Ectodermal cell (in vitro differentiated cells): ENCODE measurements around the gene FLG. TPM values are rescaled to one million over a fixed set of nuclear protein-coding genes. Genes with fewer than 3 reads are reported as not detected.

Experiments
- H3K27ac ChIP-seq: 2 replicates; pipeline ENCODE4 v1.7.0; 2013; ENCODE audit warnings: mild to moderate bottlenecking, low read depth, low read length; ENCODE audit not compliant: insufficient read depth, poor library complexity, severe bottlenecking
- H3K27me3 ChIP-seq: 2 replicates; pipeline ENCODE4 v1.7.0; 2013; ENCODE audit warnings: mild to moderate bottlenecking, low read length; ENCODE audit not compliant: insufficient read depth, control insufficient read depth, poor library complexity, severe bottlenecking
- H3K36me3 ChIP-seq: one replicate; pipeline ENCODE4 v1.7.0; 2013; ENCODE audit warnings: low read length; ENCODE audit not compliant: control insufficient read depth, insufficient read depth
- H3K4me1 ChIP-seq: one replicate; pipeline ENCODE4 v1.7.0; 2013; ENCODE audit warnings: low read length; ENCODE audit not compliant: control insufficient read depth, insufficient read depth
- H3K4me3 ChIP-seq: 2 replicates; pipeline ENCODE4 v1.7.0; 2013; ENCODE audit warnings: low read depth, low read length, control low read depth; ENCODE audit not compliant: insufficient read depth
- H3K9me3 ChIP-seq: 2 replicates; pipeline ENCODE4 v1.7.0; 2013; ENCODE audit warnings: mild to moderate bottlenecking, low read length, moderate library complexity; ENCODE audit not compliant: control insufficient read depth
- WGBS, 2 experiments: methylation state at CpG; one replicate each; pipeline ENCODE4 v1.1.7; 2013; ENCODE audit warnings: missing lambda C conversion rate in 2 of 2; 5-methylcytosine and 5-hydroxymethylcytosine counted together
- polyA plus RNA-seq, 4 experiments: library from polyadenylated mRNA; stranded (reverse); fragments of 50-300 nt; gene quantifications; one replicate each; pipeline ENCODE4 v1.2.3, GENCODE V29; 2013

FLG gene
- not detected for polyA plus RNA-seq (2013, experiment 1 of 4)
- polyA plus RNA-seq (2013, experiment 2 of 4) = not detected
- polyA plus RNA-seq (2013, experiment 3 of 4) = not detected
- polyA plus RNA-seq (2013, experiment 4 of 4) = not detected

DNA sequence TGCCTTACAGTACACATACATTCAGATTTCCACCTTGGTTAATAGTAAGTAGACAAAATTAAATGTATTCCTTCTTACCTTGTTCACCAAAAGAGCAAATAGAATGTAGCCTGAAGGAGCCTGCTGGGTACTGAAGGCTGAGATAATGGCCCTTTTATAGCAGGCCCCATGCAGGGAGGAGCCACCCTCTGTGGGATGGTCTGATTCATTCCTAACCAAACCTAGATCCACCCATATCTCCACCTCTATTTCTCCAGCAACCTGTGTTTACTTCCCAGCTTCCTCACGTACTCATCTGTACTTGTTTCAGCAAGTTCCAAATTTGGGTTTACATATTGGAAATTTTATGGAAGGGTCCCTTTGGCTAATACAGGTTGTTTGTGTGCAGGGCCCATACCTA is at the start of gene FLG:
Gene FLG, minus strand, starts transcription at position 129 of the 400 bp plus-strand sequence. CDS start 9,783 bp downstream, outside the sequence.
- no peaks in the 10 kb centered on the region for H3K27me3 ChIP-seq
- H3K27ac ChIP-seq = no peak within 1 kb of the TSS
- no peaks in the 10 kb centered on the region for H3K36me3 ChIP-seq
- 50 to 70% methylated on average over 1 of the region's 1 CpG for WGBS, 2 experiments
- no peaks in the 10 kb centered on the region for H3K9me3 ChIP-seq
- H3K4me3 ChIP-seq = no peak within 1 kb of the TSS
- H3K4me1 ChIP-seq = no peaks in the 10 kb centered on the region

DNA sequence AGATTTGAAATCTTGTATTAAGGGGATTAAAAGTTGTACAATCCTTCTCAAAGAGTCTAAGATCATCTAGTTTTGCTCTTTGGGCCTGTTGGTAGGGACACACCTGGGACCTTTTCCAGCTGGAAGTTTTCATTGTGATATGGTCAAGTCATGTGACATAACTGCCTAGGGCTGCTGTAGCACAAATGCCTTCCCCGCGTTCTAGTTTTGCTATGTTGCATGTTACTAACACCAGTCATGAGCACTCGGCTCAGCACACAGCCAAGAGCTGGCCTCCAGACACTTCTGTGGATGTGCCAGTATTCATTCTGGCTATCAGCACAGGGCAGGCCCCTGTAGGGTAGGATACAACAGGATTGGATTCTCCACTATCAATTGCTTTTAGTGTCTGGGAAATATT is 49.4 kb upstream of the FLG start:
- WGBS, 2 experiments = 87% methylated on average over 3 of the region's 3 CpGs
- Histone ChIP-seq H3K4me1 (no peaks in the 10 kb centered on the region), H3K4me3 (no peak overlapping the region), H3K9me3 (peaks cover 5% of the 10 kb centered on the region), H3K27ac (no peak overlapping the region), H3K27me3 (no peaks in the 10 kb centered on the region), H3K36me3 (no peaks in the 10 kb centered on the region)

DNA sequence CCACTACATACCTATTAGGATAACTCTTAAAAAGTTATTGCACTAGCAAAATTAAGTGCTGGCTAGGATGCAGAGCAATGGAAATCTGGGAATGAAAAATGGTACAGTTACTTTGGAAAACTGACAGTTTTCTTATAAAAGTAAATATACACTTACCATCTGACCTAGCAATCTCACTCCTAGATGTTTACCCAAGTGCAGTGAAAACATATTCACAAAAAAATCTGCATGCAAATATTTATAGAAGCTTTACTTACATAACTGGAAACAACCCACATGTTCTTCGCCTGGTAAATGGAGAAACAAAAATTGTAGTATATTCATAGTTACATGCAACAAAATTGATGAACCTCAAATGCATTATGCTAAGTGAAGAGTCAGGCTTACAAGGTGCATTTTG is 47.6 kb upstream of the FLG start:
- Histone ChIP-seq H3K9me3 (peaks cover 7% of the 10 kb centered on the region), H3K4me3 (no peak overlapping the region), H3K27me3 (no peaks in the 10 kb centered on the region), H3K36me3 (no peaks in the 10 kb centered on the region), H3K4me1 (no peaks in the 10 kb centered on the region), H3K27ac (no peak overlapping the region)
- 86% methylated on average over 1 of the region's 1 CpG; no CpG with 5 or more reads in 1 of the 2 experiments for WGBS, 2 experiments

DNA sequence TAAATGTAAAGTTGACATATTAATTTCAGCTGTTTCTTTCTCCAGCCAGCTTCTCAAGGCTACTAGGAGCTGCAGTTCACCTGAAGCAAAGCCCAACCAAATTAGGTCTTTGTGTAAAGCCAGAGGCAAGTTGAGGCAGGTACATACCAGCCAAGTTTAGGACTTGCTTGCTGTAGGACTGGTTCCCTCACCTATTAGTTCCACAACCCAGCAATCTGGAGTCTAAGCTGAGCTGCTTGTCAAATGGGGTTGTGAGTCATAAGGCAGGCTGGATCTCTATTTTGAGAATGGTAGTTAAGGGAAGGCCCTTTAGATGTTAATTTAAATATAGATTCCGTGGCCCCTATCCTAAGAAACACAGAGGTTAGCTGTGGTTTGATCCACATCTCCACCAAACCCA is 42.4 kb upstream of the FLG start:
- Histone ChIP-seq H3K9me3 (peaks cover 17% of the 10 kb centered on the region), H3K4me1 (no peaks in the 10 kb centered on the region)
- 40% methylated on average over 1 of the region's 1 CpG; no CpG with 5 or more reads in 1 of the 2 experiments for WGBS, 2 experiments

DNA sequence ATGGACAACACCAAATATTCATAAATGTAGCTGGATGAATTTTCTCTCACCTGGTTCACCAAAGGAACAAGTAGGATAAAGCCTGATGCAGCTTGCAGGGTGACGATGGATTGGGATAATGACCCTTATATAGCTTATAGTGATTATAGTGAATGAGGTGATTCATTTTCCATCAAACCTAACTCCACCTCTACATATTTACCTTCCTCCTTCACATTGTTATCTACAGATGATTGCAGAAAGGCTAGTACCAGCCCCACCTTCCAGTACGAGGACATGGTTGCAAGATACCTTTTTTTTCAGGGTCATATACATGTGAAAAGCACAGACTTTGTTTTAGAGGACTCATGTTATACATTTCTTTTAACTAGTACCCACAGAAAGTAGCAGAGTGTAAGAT is 34.9 kb upstream of the FLG start, which contains the start of gene FLG2:
Gene FLG2, minus strand, starts transcription at position 101 of the 400 bp plus-strand sequence. CDS start 1,122 bp downstream, outside the sequence.
- no peak within 1 kb of the TSS for H3K4me3 ChIP-seq
- no peak within 1 kb of the TSS for H3K27ac ChIP-seq
- H3K36me3 ChIP-seq = no peaks in the 10 kb centered on the region
- peaks cover 19% of the 10 kb centered on the region for H3K9me3 ChIP-seq
- no peaks in the 10 kb centered on the region for H3K4me1 ChIP-seq
- WGBS, 2 experiments = 85 to 100% methylated on average over 1 of the region's 2 CpGs
- H3K27me3 ChIP-seq = no peaks in the 10 kb centered on the region

More for the DNA sequence above, 42.4 kb upstream of the FLG start:
- H3K27ac ChIP-seq = no peak overlapping the region
- H3K36me3 ChIP-seq = no peaks in the 10 kb centered on the region
- H3K4me3 ChIP-seq = no peak overlapping the region
- no peaks in the 10 kb centered on the region for H3K27me3 ChIP-seq

DNA sequence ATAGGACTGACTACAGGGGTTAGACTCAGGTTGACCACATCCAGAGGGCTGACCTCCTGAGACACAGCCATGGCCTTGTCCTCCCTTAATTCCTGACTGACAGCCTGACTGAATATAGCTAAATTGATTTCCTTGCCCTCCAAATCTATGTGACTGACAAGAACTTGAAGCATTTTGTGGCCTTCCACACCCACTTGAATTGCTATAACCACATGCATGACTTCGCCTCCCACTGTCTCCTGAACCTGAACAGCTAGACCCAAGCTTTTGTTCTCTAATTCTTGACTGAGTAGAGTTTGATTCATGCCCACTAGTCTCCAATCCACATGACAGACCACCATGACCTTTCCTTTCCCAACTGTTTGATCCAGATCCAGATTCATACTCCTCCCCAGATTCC is 31.7 kb upstream of the FLG start:
- no peaks in the 10 kb centered on the region for H3K4me1 ChIP-seq
- no peak overlapping the region for H3K4me3 ChIP-seq
- no peak overlapping the region for H3K27ac ChIP-seq
- H3K27me3 ChIP-seq = no peaks in the 10 kb centered on the region
- peaks cover 24% of the 10 kb centered on the region for H3K9me3 ChIP-seq
- 71 to 78% methylated on average over 1 of the region's 1 CpG for WGBS, 2 experiments
- no peaks in the 10 kb centered on the region for H3K36me3 ChIP-seq

DNA sequence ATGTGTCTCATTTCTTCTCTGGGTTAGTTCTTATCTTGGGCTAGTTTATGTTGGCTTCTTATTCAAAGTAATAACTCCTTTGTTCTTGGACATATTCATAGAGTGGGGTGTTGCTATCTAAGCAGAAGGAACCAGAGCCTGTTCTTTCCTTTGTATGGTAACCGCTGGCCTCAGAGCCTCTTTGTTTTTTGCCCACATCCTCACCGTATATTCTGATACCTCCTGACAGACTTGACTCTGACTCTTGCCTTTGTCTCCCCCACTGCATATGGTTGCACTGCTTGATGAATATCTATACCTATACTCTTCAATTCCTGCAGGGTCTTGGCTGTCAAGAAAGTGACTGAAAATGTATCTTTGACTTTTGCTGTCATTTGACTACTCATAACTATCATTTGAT is 24.6 kb upstream of the FLG start:
- Histone ChIP-seq H3K4me1 (no peaks in the 10 kb centered on the region), H3K9me3 (peaks cover 25% of the 10 kb centered on the region), H3K36me3 (no peaks in the 10 kb centered on the region), H3K27me3 (no peaks in the 10 kb centered on the region), H3K4me3 (no peak overlapping the region), H3K27ac (no peak overlapping the region)
- 81% methylated on average over 2 of the region's 2 CpGs for WGBS, 2 experiments

DNA sequence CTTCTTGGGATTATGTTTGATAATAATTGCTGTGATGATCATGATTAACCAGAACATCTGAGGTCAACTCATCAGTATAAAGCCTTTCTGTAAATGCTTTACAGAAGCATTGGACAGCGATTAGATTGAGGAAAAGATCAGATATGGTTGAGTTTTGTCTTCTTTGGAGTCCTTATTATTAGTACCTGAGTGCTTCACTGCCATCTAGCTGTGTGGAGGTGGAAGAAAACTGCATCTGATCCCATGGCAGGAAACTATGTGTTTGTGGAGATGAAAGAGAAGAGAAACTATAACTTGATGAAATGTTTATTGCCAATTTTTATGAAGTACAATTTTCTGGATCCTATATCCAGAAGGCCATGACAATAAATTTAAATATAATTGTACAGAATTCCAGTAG is 23.4 kb upstream of the FLG start:
- WGBS, 2 experiments = 18 to 21% methylated on average over 1 of the region's 1 CpG
- H3K4me1 ChIP-seq = no peaks in the 10 kb centered on the region
- no peak overlapping the region for H3K4me3 ChIP-seq
- H3K36me3 ChIP-seq = no peaks in the 10 kb centered on the region
- H3K27ac ChIP-seq = no peak overlapping the region
- no peaks in the 10 kb centered on the region for H3K27me3 ChIP-seq
- H3K9me3 ChIP-seq = peaks cover 19% of the 10 kb centered on the region

DNA sequence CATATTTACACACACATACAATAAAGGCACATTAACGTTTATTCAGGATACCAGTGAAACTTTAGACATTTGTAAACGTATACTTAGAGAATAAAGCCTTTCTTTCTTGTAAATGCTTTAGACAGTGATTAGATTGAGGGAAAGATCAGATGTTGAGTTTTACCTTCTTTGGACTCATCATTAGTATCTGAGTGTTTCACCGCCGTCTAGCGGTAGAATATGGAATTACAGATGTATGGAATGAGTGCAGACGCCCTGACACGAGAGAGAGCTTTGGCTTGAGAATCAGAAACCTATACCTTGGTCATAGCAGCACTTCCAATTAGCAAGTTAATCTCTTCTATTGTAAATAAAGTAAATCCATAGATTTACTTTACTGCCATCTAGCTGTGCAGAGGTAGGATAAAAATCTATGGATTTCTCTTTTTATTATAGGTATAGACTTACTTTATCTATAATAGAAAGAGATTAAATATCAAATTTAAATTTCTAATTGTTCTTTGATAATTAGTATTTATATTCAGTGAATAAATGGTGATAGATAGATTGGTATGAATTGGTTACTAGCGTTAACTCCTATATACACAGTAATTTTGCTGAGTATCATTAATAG is 22.2 kb upstream of the FLG start:
- H3K9me3 ChIP-seq = peaks cover 15% of the 10 kb centered on the region
- WGBS, 2 experiments = 9 to 25% methylated on average over 4 to 6 of the region's 8 CpGs
- no peaks in the 10 kb centered on the region for H3K4me1 ChIP-seq
- no peak overlapping the region for H3K27ac ChIP-seq
- no peaks in the 10 kb centered on the region for H3K36me3 ChIP-seq
- no peak overlapping the region for H3K4me3 ChIP-seq
- H3K27me3 ChIP-seq = no peaks in the 10 kb centered on the region

DNA sequence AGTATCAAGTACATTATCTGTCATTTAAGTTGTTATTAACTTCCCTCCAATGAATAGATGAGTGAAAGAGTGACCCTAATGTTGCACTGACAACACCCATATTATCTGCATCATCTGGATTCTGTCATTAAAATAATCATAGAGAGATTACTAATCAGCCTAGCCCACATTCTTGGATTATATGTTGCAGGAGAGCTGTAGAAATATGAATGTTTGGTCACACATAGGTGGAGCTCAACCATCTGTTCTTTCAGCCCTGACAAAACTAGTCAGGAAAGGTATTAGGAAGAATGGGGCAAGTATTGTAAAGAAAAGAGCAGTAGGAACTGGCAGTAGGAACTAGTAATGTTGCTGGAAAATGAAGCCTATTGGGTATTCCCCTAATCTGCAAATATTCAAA is 19.4 kb upstream of the FLG start:
- H3K4me3 ChIP-seq = no peak overlapping the region
- H3K27ac ChIP-seq = no peak overlapping the region
- H3K36me3 ChIP-seq = no peaks in the 10 kb centered on the region
- no peaks in the 10 kb centered on the region for H3K4me1 ChIP-seq
- peaks cover 10% of the 10 kb centered on the region for H3K9me3 ChIP-seq
- no peaks in the 10 kb centered on the region for H3K27me3 ChIP-seq
